OCI-LY7 (cell line): ENCODE measurements around the gene PTPRM.

Source experiments
- CTCF ChIP-seq: fragments of 200-600 bp; sonication (generic); conservative IDR thresholded peaks from 2 replicates; pipeline ENCODE4 v1.5.1; 2014; ENCODE audit warnings: mild to moderate bottlenecking, antibody characterized with exemption, low read length, moderate library complexity, mixed read lengths
- EZH2phosphoT487 ChIP-seq: fragments of 200-600 bp; sonication (generic); IDR thresholded peaks from 2 replicates; pipeline ENCODE4 v1.6.1; 2018; ENCODE audit warnings: low read depth, borderline replicate concordance, mild to moderate bottlenecking, mixed run types, antibody characterized with exemption, low read length, moderate library complexity, mixed read lengths

GRCh38 chr18:7821784-7822183, 254.7 kb downstream of the PTPRM start:
- TF ChIP-seq CTCF (no peak), EZH2phosphoT487 (no peak)
